Neural progenitor cell (in vitro differentiated cells): ENCODE results near the gene MRPS34. TPM values are rescaled to one million over a fixed set of nuclear protein-coding genes. Genes with fewer than 3 reads are reported as not detected.

Experiments used
- DNase-seq: peaks from one replicate; pipeline ENCODE4 v3.0.0-alpha.2; 2016; ENCODE audit warnings: low spot score
- H2AFZ ChIP-seq: fragments of 200-600 bp; sonication (generic); replicated peaks from 2 replicates; pipeline ENCODE4 v1.6.1; 2016; ENCODE audit warnings: antibody characterized with exemption
- H3F3A ChIP-seq: fragments of 200-600 bp; sonication (generic); 2 replicates; pipeline ENCODE4 v1.6.1; 2016; ENCODE audit warnings: antibody characterized with exemption, low read depth
- H3K27ac ChIP-seq: fragments of 200-600 bp; sonication (generic); 2 replicates; pipeline ENCODE4 v1.5.1; 2016; ENCODE audit warnings: mild to moderate bottlenecking
- H3K27me3 ChIP-seq: fragments of 200-600 bp; sonication (generic); 2 replicates; pipeline ENCODE4 v1.6.1; 2016; ENCODE audit warnings: mild to moderate bottlenecking, moderate library complexity
- H3K36me3 ChIP-seq: fragments of 200-600 bp; sonication (generic); 2 replicates; pipeline ENCODE4 v1.5.1; 2016
- H3K4me1 ChIP-seq: fragments of 200-600 bp; sonication (generic); 2 replicates; pipeline ENCODE4 v1.6.1; 2016; ENCODE audit warnings: mixed run types
- H3K4me2 ChIP-seq: fragments of 200-600 bp; sonication (generic); 2 replicates; pipeline ENCODE4 v1.6.1; 2016
- H3K4me3 ChIP-seq: fragments of 200-600 bp; sonication (generic); 2 replicates; pipeline ENCODE4 v1.5.1; 2016
- H3K79me2 ChIP-seq: fragments of 200-600 bp; sonication (generic); 2 replicates; pipeline ENCODE4 v1.6.1; 2016; ENCODE audit warnings: low read depth
- H3K9ac ChIP-seq: fragments of 200-600 bp; sonication (generic); 2 replicates; pipeline ENCODE4 v1.6.1; 2016
- H3K9me3 ChIP-seq: fragments of 200-600 bp; sonication (generic); 2 replicates; pipeline ENCODE4 v1.5.1; 2016; ENCODE audit warnings: low read depth
- H4K20me1 ChIP-seq: fragments of 200-600 bp; sonication (generic); 2 replicates; pipeline ENCODE4 v1.6.1; 2016; ENCODE audit warnings: low read depth
- H3K27ac Mint-ChIP-seq: 3 replicates; pipeline ENCODE4 v1.8.0; 2021; ENCODE audit warnings: mixed read lengths
- H3K27me3 Mint-ChIP-seq: 2 replicates; pipeline ENCODE4 v1.8.0; 2022; ENCODE audit warnings: low read depth, mild to moderate bottlenecking, inconsistent platforms, moderate library complexity, mixed read lengths; ENCODE audit not compliant: insufficient read depth
- H3K36me3 Mint-ChIP-seq: 3 replicates; pipeline ENCODE4 v1.8.0; 2021; ENCODE audit warnings: mixed read lengths
- H3K4me1 Mint-ChIP-seq: 3 replicates; pipeline ENCODE4 v1.8.0; 2021; ENCODE audit warnings: mixed read lengths
- H3K4me3 Mint-ChIP-seq: 3 replicates; pipeline ENCODE4 v1.8.0; 2021; ENCODE audit warnings: mild to moderate bottlenecking, moderate library complexity, mixed read lengths
- H3K9me3 Mint-ChIP-seq: 3 replicates; pipeline ENCODE4 v1.8.0; 2020; ENCODE audit warnings: mixed read lengths
- EZH2 ChIP-seq: fragments of 200-600 bp; sonication (generic); IDR thresholded peaks from 2 replicates; pipeline ENCODE4 v1.6.1; 2017; ENCODE audit warnings: antibody characterized with exemption, mild to moderate bottlenecking, moderate library complexity
- EZH2phosphoT487 ChIP-seq: fragments of 200-600 bp; sonication (generic); IDR thresholded peaks from 2 replicates; pipeline ENCODE4 v1.6.1; 2017; ENCODE audit warnings: antibody characterized with exemption
- total RNA-seq: library from RNA; depleted of rRNA; stranded (reverse); fragments of >200 nt; gene quantifications from 2 replicates; pipeline ENCODE4 v1.2.3, GENCODE V29; 2015; ENCODE audit warnings: low replicate concordance
- TF ChIP-seq, protein P1 (sequence below): fragments of 200-600 bp; sonication (generic); IDR thresholded peaks from 2 replicates; pipeline ENCODE4 v1.5.1; 2017; ENCODE audit warnings: antibody characterized with exemption, mild to moderate bottlenecking

The MRPS34 gene
- total RNA-seq, 1 donor from 2014 or later, result 48.4 TPM

DNA sequence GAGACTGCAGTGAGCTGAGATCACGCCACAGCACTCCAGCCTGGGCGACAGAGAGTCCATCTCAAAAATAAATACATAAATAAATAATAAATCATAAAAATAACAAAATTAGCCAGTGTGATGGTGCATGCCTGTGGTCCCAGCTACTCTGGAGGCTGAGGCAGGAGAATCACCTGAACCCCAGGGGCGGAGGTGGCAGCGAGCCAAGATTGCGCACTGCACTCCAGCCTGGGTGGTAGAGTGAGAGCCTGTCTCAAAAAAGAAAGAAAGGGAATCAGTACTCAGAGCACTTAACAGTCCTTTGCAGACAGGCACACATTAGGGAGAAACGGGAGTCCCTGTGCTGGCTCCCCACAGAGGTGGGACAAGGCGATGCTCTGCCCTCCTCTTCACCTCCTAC lies 41.9 kb downstream of the MRPS34 start:
- H2AFZ ChIP-seq, result no peak overlapping the region
- no peak for DNase-seq
- no peaks in the 10 kb centered on the region for H3K9me3 ChIP-seq
- no peak overlapping the region for H3K4me2 ChIP-seq
- no peak overlapping the region for H3K27ac ChIP-seq
- H3K9ac ChIP-seq, result no peak overlapping the region
- H3K27ac Mint-ChIP-seq, result no peak overlapping the region
- TF ChIP-seq, protein P1, sequence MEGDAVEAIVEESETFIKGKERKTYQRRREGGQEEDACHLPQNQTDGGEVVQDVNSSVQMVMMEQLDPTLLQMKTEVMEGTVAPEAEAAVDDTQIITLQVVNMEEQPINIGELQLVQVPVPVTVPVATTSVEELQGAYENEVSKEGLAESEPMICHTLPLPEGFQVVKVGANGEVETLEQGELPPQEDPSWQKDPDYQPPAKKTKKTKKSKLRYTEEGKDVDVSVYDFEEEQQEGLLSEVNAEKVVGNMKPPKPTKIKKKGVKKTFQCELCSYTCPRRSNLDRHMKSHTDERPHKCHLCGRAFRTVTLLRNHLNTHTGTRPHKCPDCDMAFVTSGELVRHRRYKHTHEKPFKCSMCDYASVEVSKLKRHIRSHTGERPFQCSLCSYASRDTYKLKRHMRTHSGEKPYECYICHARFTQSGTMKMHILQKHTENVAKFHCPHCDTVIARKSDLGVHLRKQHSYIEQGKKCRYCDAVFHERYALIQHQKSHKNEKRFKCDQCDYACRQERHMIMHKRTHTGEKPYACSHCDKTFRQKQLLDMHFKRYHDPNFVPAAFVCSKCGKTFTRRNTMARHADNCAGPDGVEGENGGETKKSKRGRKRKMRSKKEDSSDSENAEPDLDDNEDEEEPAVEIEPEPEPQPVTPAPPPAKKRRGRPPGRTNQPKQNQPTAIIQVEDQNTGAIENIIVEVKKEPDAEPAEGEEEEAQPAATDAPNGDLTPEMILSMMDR, result no peak
- TF ChIP-seq EZH2phosphoT487 (no peak), EZH2 (no peak)
- no peaks in the 10 kb centered on the region for H3K36me3 ChIP-seq
- no peaks in the 10 kb centered on the region for H3K27me3 Mint-ChIP-seq
- H3K9me3 Mint-ChIP-seq, result peaks cover 2% of the 10 kb centered on the region
- no peaks in the 10 kb centered on the region for H3K4me1 Mint-ChIP-seq
- H3K36me3 Mint-ChIP-seq, result peaks cover 14% of the 10 kb centered on the region
- no peak overlapping the region for H3K4me3 Mint-ChIP-seq
- no peak overlapping the region for H3K4me3 ChIP-seq
- H3K79me2 ChIP-seq, result no peaks in the 10 kb centered on the region
- peaks cover 2% of the 10 kb centered on the region for H4K20me1 ChIP-seq
- peaks cover 17% of the 10 kb centered on the region for H3F3A ChIP-seq
- H3K27me3 ChIP-seq, result no peaks in the 10 kb centered on the region
- no peaks in the 10 kb centered on the region for H3K4me1 ChIP-seq

DNA sequence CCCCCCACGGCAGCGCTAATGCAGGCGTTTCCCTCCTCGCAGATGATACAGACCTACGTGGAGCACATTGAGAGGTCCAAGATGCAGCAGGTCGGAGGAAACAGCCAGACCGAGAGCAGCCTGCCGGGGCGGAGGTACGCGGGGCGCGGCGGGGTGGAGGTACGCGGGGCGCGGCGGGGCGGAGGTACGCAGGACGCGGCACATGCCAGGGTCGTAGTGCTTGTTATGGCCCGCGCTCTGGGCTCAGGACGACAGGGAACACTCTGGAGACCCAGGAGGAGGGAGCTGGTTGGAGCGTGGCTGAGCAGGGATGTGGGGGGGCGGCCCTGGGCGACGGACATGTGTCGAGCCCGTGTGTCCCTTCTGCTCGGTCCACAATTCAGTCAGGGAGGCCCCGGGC lies 43.5 kb downstream of the MRPS34 start:
- peaks cover 2% of the 10 kb centered on the region for H4K20me1 ChIP-seq
- Mint-ChIP-seq H3K9me3 (peaks cover under 1% of the 10 kb centered on the region), H3K4me3 (no peak overlapping the region), H3K4me1 (no peaks in the 10 kb centered on the region), H3K27ac (no peak overlapping the region), H3K27me3 (no peaks in the 10 kb centered on the region), H3K36me3 (peaks cover 14% of the 10 kb centered on the region)
- H3K4me1 ChIP-seq, result no peaks in the 10 kb centered on the region
- H3K27me3 ChIP-seq, result no peaks in the 10 kb centered on the region
- DNase-seq, result no peak
- H3K36me3 ChIP-seq, result no peaks in the 10 kb centered on the region
- H3K4me2 ChIP-seq, result no peak overlapping the region
- H3K27ac ChIP-seq, result no peak overlapping the region
- no peak overlapping the region for H2AFZ ChIP-seq
- no peak overlapping the region for H3K9ac ChIP-seq
- TF ChIP-seq EZH2, result no peak
- H3K79me2 ChIP-seq, result peaks cover under 1% of the 10 kb centered on the region
- no peak overlapping the region for H3K4me3 ChIP-seq
- H3K9me3 ChIP-seq, result no peaks in the 10 kb centered on the region
- peaks cover under 1% of the 10 kb centered on the region for H3F3A ChIP-seq

DNA sequence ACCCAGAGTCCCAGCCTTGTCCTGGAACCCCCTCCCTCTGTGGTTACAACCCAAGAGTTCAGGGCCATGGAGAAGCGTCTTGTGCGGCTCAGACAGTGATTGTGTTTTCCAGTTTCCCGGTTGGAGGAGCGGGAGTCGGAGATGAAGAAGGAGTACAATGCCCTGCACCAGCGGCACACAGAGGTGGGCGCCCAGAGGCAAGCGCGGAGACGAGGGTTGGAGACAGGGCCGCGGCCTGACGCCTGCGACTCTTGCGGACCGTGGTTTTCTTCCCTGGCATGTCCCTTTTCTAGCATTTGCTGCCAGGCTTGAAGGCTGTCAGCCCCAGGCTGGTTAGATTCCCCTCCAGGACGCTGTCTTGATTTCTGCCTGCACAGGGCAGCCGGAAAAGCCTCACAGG lies 43.9 kb downstream of the MRPS34 start:
- peaks cover 14% of the 10 kb centered on the region for H3K36me3 Mint-ChIP-seq

More for the DNA sequence above, 43.9 kb downstream of the MRPS34 start:
- Mint-ChIP-seq H3K4me1 (no peaks in the 10 kb centered on the region), H3K27me3 (no peaks in the 10 kb centered on the region), H3K4me3 (no peak overlapping the region), H3K9me3 (no peaks in the 10 kb centered on the region), H3K27ac (no peak overlapping the region)
- Histone ChIP-seq H3K9ac (no peak overlapping the region), H4K20me1 (peaks cover 2% of the 10 kb centered on the region), H3K4me1 (no peaks in the 10 kb centered on the region), H3K27me3 (no peaks in the 10 kb centered on the region), H3K27ac (no peak overlapping the region), H3K79me2 (peaks cover 4% of the 10 kb centered on the region), H2AFZ (no peak overlapping the region), H3F3A (peaks cover under 1% of the 10 kb centered on the region), H3K36me3 (no peaks in the 10 kb centered on the region), H3K4me3 (no peak overlapping the region), H3K4me2 (no peak overlapping the region), H3K9me3 (no peaks in the 10 kb centered on the region)
- TF ChIP-seq, protein P1, result no peak
- TF ChIP-seq EZH2phosphoT487, result no peak
- no peak for TF ChIP-seq EZH2
- no peak for DNase-seq
